ENCODE measurements around the gene FAM20A. TPM values are rescaled to one million over a fixed set of nuclear protein-coding genes. Genes with fewer than 3 reads are reported as not detected.

FAM20A gene
- total RNA-seq, 2 donors from 2014 or later, result under 0.01 to 1.3 TPM

GRCh38 chr17:68512960-68513474, 88.2 kb downstream of the FAM20A start:
- no peaks in the 10 kb centered on the region for H3K9me3 ChIP-seq
- peaks cover 0 to 7% of the 10 kb centered on the region in 2 donors for H3K36me3 ChIP-seq (replicated peaks in 1 of 2; ENCODE audit: insufficient read depth in 1 of 2, low read depth in 2 of 2)
- H3K27ac ChIP-seq, result peak overlapping the region; percentile 93 to 97 (median 96)
- no peaks in the 10 kb centered on the region for H3K27me3 ChIP-seq
- 1% methylated on average over 20 of the region's 20 CpGs for WGBS, 2 donors
- intact Hi-C loops (cut with DNase I), result no loop called here
- H3K4me1 ChIP-seq, result peaks cover 27% of the 10 kb centered on the region
- TF ChIP-seq POLR2A (IDR thresholded peaks at IDR 0.05) (no peak), CTCF (IDR thresholded peaks at IDR 0.05) (no peak)
- peak in 2 of 4 donors; percentile 17 to 19 for DNase-seq
- no peak for ATAC-seq
- peak overlapping the region; percentile 92 to 97 for H3K4me3 ChIP-seq

- H3K9me3 ChIP-seq, result no peaks in the 10 kb centered on the region
- TF ChIP-seq POLR2A (IDR thresholded peaks at IDR 0.05) (peak; percentile 77 to 90 (median 79)), CTCF (IDR thresholded peaks at IDR 0.05) (peak in 1 of 7 experiments; percentile 18)
- H3K4me1 ChIP-seq, result peaks cover 27% of the 10 kb centered on the region
- no peaks in the 10 kb centered on the region for H3K27me3 ChIP-seq
- 0% methylated on average over 20 to 64 of the region's 81 CpGs for WGBS, 2 donors
- peaks cover 0 to 4% of the 10 kb centered on the region in 2 donors for H3K36me3 ChIP-seq (replicated peaks in 1 of 2; ENCODE audit: insufficient read depth in 1 of 2, low read depth in 2 of 2)
- DNase-seq, result peak; percentile 93 to 95 (median 94)
- H3K27ac ChIP-seq, result peak within 1 kb of the TSS; percentile 93 to 97 (median 96)
- peak; percentile 94 for ATAC-seq
- H3K4me3 ChIP-seq, result peak within 1 kb of the TSS; percentile 92 to 97
- intact Hi-C loops (cut with DNase I), result no loop called here
Observed at GRCh38 chr17:68512247-68512959, 88.8 kb downstream of the FAM20A start, which contains the start of gene PRKAR1A. Gene PRKAR1A (plus strand): TSS chr17:68512430. CDS start chr17:68515400, 2,970 bp downstream.

GRCh38 chr17:68511671-68512246, 89.4 kb downstream of the FAM20A start:
- peaks cover 0 to 3% of the 10 kb centered on the region in 2 donors for H3K36me3 ChIP-seq (replicated peaks in 1 of 2; ENCODE audit: insufficient read depth in 1 of 2, low read depth in 2 of 2)
- intact Hi-C loops (cut with DNase I), result no loop called here
- DNase-seq (peak; percentile 65 to 76 (median 74)), ATAC-seq (peak; percentile 63)
- peak overlapping the region; percentile 92 to 97 for H3K4me3 ChIP-seq
- H3K9me3 ChIP-seq, result no peaks in the 10 kb centered on the region
- no peaks in the 10 kb centered on the region for H3K27me3 ChIP-seq
- WGBS, 2 donors, result 0 to 1% methylated on average over 20 to 47 of the region's 49 CpGs
- H3K27ac ChIP-seq, result peak overlapping the region; percentile 93 to 97 (median 96)
- peaks cover 27% of the 10 kb centered on the region for H3K4me1 ChIP-seq
- TF ChIP-seq POLR2A (IDR thresholded peaks at IDR 0.05) (peak in 2 of 3 donors; percentile 87 to 89), CTCF (IDR thresholded peaks at IDR 0.05) (peak in 1 of 7 experiments; percentile 42)

- peaks cover 27% of the 10 kb centered on the region for H3K4me1 ChIP-seq
- peak overlapping the region; percentile 93 to 97 (median 96) for H3K27ac ChIP-seq
- WGBS, 2 donors, result 9 to 10% methylated on average over 5 to 9 of the region's 10 CpGs
- no peak for TF ChIP-seq POLR2A (IDR thresholded peaks at IDR 0.05)
- TF ChIP-seq CTCF (IDR thresholded peaks at IDR 0.05), result peak in 4 of 7 experiments; percentile 12 to 36 (median 25)
- H3K27me3 ChIP-seq, result no peaks in the 10 kb centered on the region
- H3K4me3 ChIP-seq, result peak overlapping the region; percentile 92 to 97
- no peak for ATAC-seq
- peaks cover 0 to 3% of the 10 kb centered on the region in 2 donors for H3K36me3 ChIP-seq (replicated peaks in 1 of 2; ENCODE audit: insufficient read depth in 1 of 2, low read depth in 2 of 2)
- DNase-seq, result peak in 1 of 4 donors; percentile 75
- no peaks in the 10 kb centered on the region for H3K9me3 ChIP-seq
- intact Hi-C loops (cut with DNase I), result no loop called here
Observed at GRCh38 chr17:68511254-68511670, 89.9 kb downstream of the FAM20A start.
